Measurements from ENCODE around the gene TAS2R19.

The TAS2R19 gene

DNA sequence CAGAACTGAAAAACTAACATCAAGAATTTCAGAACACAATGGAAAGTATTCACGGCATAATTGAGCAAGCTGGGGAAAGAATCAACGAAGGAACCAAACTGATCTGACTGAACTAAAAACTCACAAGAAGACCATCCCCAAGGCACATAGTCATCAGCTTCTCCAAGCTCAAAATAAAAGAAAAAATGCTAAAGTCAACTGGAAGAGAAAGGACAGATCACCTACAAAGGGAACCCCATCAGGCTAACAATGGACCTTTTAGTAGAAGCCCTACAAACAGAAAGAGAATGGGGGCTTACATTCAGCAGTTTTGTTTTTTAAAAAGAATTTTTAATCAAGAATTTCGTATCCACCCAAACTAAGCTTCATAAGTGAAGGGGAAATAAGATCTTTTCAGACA is 47.5 kb downstream of the TAS2R19 start:
- TF ChIP-seq POLR2AphosphoS5 (IDR thresholded peaks at IDR 0.05; ENCODE audit: low read depth, low read length) (no peak), TAF1 (IDR thresholded peaks at IDR 0.05; ENCODE audit: borderline replicate concordance, low read depth, low read length) (no peak), POLR2A (IDR thresholded peaks at IDR 0.05; ENCODE audit: low read depth, low read length) (no peak)
- FAIRE-seq (no peak), DNase-seq (ENCODE audit: insufficient read length) (no peak)
